Brain microvascular endothelial cell (primary cell): ENCODE data around the gene B3GALT4.

Source experiments
- DNase-seq: peaks from one replicate; pipeline ENCODE4 v3.0.0-alpha.2; 2020
- H3K27ac ChIP-seq: fragments of 250-450 bp; sonication (Bioruptor Pico); 2 replicates; pipeline ENCODE4 v1.5.1; 2020; ENCODE audit warnings: mild to moderate bottlenecking, moderate library complexity
- H3K27me3 ChIP-seq: fragments of 250-450 bp; sonication (Bioruptor Pico); replicated peaks from 2 replicates; pipeline ENCODE4 v1.5.1; 2020; ENCODE audit warnings: mild to moderate bottlenecking
- H3K36me3 ChIP-seq: fragments of 250-450 bp; sonication (Bioruptor Pico); replicated peaks from 2 replicates; pipeline ENCODE4 v1.5.1; 2020; ENCODE audit warnings: mild to moderate bottlenecking
- H3K4me3 ChIP-seq: 2 replicates; pipeline ENCODE4 v1.5.1; 2011; ENCODE audit warnings: low read depth, mild to moderate bottlenecking, control low read depth, low read length, moderate library complexity
- CTCF ChIP-seq: IDR thresholded peaks from 2 replicates; pipeline ENCODE4 v1.5.1; 2011; ENCODE audit warnings: low read depth, mild to moderate bottlenecking, moderate library complexity, low read length, control low read depth, inconsistent platforms; ENCODE audit errors: missing control alignments
- in situ Hi-C: cut with HindIII; loops from 2 replicates; pipeline ENCODE4 v1.10.0; 2017; ENCODE audit warnings: low sequenced_read_pairs, low pct_ligation_motif_present

The B3GALT4 gene

GRCh38 chr6:33276864-33277662 is at the start of gene B3GALT4:
TSS of gene B3GALT4 (plus strand) at chr6:33277123. CDS start at chr6:33277420, 297 bp downstream.
- Histone ChIP-seq H3K27me3 (no peaks in the 10 kb centered on the region), H3K27ac (peak within 1 kb of the TSS; percentile 22), H3K36me3 (peaks cover 76% of the 10 kb centered on the region), H3K4me3 (peak within 1 kb of the TSS; percentile 52)
- in situ Hi-C loops: no loop called here
- peak; percentile 55 for TF ChIP-seq CTCF
- peak; percentile 44 for DNase-seq

- Histone ChIP-seq H3K27ac (no peak overlapping the region), H3K4me3 (no peak overlapping the region), H3K27me3 (peaks cover 6% of the 10 kb centered on the region), H3K36me3 (no peaks in the 10 kb centered on the region)
- in situ Hi-C loops: no loop called here
- DNase-seq: no peak
- TF ChIP-seq CTCF: no peak
These were observed 41.7 kb upstream of the B3GALT4 start for GRCh38 chr6:33235221-33235634.

GRCh38 chr6:33236328-33236727 is 40.6 kb upstream of the B3GALT4 start:
- TF ChIP-seq CTCF: no peak
- Histone ChIP-seq H3K27ac (no peak overlapping the region), H3K27me3 (peaks cover 6% of the 10 kb centered on the region), H3K4me3 (no peak overlapping the region), H3K36me3 (no peaks in the 10 kb centered on the region)
- in situ Hi-C loops: no loop called here
- no peak for DNase-seq

- in situ Hi-C loops: no loop called here
- H3K4me3 ChIP-seq: no peak overlapping the region
- DNase-seq: no peak
- TF ChIP-seq CTCF: no peak
- H3K27ac ChIP-seq: no peak overlapping the region
- peaks cover 3% of the 10 kb centered on the region for H3K27me3 ChIP-seq
- H3K36me3 ChIP-seq: no peaks in the 10 kb centered on the region
These were observed 40.1 kb upstream of the B3GALT4 start for GRCh38 chr6:33236852-33237251.

- in situ Hi-C loops: no loop called here
- Histone ChIP-seq H3K27me3 (peaks cover 5% of the 10 kb centered on the region), H3K36me3 (no peaks in the 10 kb centered on the region), H3K4me3 (no peak overlapping the region), H3K27ac (no peak overlapping the region)
- no peak for TF ChIP-seq CTCF
- no peak for DNase-seq
These were observed 39.2 kb upstream of the B3GALT4 start for GRCh38 chr6:33237741-33238140.

GRCh38 chr6:33241968-33242367 is 35.0 kb upstream of the B3GALT4 start:
- Histone ChIP-seq H3K4me3 (no peak overlapping the region), H3K36me3 (no peaks in the 10 kb centered on the region), H3K27ac (no peak overlapping the region), H3K27me3 (peaks cover 2% of the 10 kb centered on the region)
- in situ Hi-C loops: no loop called here
- no peak for TF ChIP-seq CTCF
- DNase-seq: no peak
